Activated T-cell treated with anti-CD3 and anti-CD28 coated beads, Interleukin-2, amount 50 U/mL, for 1 hour (primary cell): ENCODE results near the gene BTBD16.

ENCODE experiments used
- DNase-seq: peaks from one replicate; pipeline ENCODE4 v3.0.0-alpha.2; 2020

Gene BTBD16

DNA sequence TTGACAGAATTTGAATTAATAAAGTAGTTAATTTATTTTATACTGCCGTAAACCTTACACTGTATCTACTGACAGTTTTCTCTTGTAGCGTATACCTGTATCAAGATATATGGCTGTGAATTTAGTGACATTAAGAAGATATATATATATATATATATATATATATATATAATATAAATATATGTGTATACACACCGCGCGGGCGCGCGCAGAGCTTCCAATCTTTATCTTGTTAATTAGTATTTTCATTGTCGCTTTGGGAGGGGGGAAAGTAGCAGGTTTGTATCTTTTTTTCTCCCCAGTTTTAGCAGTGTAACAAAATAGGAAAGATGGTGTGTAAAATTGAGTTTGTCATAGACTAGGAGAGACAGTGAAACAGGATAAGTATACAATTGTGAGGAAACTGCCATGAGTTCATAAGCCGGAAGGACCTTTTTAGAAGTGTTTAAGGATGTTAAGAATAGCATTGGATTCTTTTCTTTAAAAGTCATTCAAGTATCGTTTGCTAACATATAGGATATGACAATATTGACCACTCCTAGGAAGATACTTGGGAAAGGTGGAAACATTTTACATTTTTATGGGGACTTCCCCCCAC lies 105.4 kb downstream of the BTBD16 start:
- DNase-seq, result no peak

GRCh38 chr10:122379041-122379440 lies 107.9 kb downstream of the BTBD16 start:
- DNase-seq, result no peak

GRCh38 chr10:122379537-122379936 lies 108.4 kb downstream of the BTBD16 start:
- DNase-seq, result no peak

DNA sequence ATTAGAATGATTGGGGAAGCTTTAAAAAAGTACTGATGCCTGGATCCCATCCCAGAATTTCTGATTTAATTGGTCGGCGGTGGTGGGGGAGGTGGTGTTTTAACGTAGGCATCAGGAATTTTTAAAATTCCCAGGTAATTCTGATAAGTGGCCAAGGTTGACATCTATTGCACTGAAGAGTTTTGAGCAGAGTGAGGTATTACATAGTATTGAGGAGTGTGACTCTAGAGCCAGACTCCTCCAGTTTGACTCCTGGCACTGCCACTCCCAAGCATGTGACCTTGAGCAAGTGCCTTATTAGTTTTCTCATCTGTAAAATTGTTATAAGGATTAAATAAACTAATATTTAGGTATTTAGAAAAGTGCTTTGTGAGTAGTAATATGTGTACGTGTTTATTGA lies 109.6 kb downstream of the BTBD16 start:
- no peak for DNase-seq

- DNase-seq, result no peak
These were observed 110.6 kb downstream of the BTBD16 start for GRCh38 chr10:122381680-122382079.

- no peak for DNase-seq
These were observed 115.4 kb downstream of the BTBD16 start for GRCh38 chr10:122386514-122386913.

DNA sequence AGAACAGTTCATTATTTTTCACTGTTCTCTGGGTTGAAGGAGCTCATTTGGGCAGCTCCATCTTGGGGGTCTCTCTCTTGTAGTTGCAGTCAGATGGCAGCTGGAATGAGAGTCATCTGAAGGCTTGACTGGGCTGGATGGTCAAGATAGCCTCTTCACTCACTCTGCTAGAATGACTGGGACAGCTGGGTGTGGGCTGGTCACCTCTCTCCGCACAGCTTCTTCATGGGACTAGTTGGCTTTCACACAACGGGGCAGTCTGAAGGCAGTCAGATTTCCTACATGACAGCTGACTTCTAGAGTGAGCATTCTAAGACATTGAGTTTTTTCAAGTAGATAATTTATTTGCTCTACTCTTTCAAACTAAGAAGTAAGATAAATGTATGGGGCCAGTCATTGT lies 116.5 kb downstream of the BTBD16 start:
- DNase-seq, result no peak
